NCI-H524 treated with DMSO at 0.1 percent for 48 hours (cell line): Measurements from ENCODE around the gene KRT17.
"Not testable (repeated sequence)": the region's sequence is repeated elsewhere in the genome, so short reads cannot be mapped to it uniquely, and the experiment has no call there.

Source experiments
- DNase-seq: peaks from one replicate; lab custom pipeline; 2025; lab: John Stamatoyannopoulos, UW

The KRT17 gene

GRCh38 chr17:41593306-41593981 lies 30.9 kb downstream of the KRT17 start:
- DNase-seq, result no peak

GRCh38 chr17:41592601-41593305 lies 31.6 kb downstream of the KRT17 start:
- no peak for DNase-seq

- DNase-seq, result no peak
Observed at GRCh38 chr17:41589301-41589700, 35.1 kb downstream of the KRT17 start.

- no peak for DNase-seq
Observed at GRCh38 chr17:41588126-41588810, 36.1 kb downstream of the KRT17 start.

GRCh38 chr17:41586863-41587495 lies 37.4 kb downstream of the KRT17 start, which contains the start of gene KRT14:
Gene KRT14 (minus strand): TSS chr17:41586895. CDS start chr17:41586834, 61 bp downstream.
- no peak for DNase-seq

GRCh38 chr17:41585301-41586056 lies 38.9 kb downstream of the KRT17 start:
- no peak for DNase-seq

GRCh38 chr17:41584331-41584927 lies 39.9 kb downstream of the KRT17 start:
- not testable (repeated sequence) for DNase-seq

- DNase-seq, result no peak
Observed at GRCh38 chr17:41583137-41584127, 40.9 kb downstream of the KRT17 start.

- DNase-seq, result not testable (repeated sequence)
Observed at GRCh38 chr17:41582061-41582968, 42.1 kb downstream of the KRT17 start.

- DNase-seq, result no peak
Observed at GRCh38 chr17:41581366-41582060, 42.9 kb downstream of the KRT17 start.

GRCh38 chr17:41580687-41581365 lies 43.5 kb downstream of the KRT17 start:
- DNase-seq, result no peak

- DNase-seq, result no peak
Observed at GRCh38 chr17:41580244-41580575, 44.2 kb downstream of the KRT17 start.

- no peak for DNase-seq
Observed at GRCh38 chr17:41579484-41580243, 44.7 kb downstream of the KRT17 start.

GRCh38 chr17:41578971-41579370 lies 45.4 kb downstream of the KRT17 start:
- no peak for DNase-seq

GRCh38 chr17:41578538-41578937 lies 45.8 kb downstream of the KRT17 start:
- DNase-seq, result no peak

- DNase-seq, result not testable (repeated sequence)
Observed at GRCh38 chr17:41576740-41577139, 47.6 kb downstream of the KRT17 start.

- DNase-seq, result no peak
Observed at GRCh38 chr17:41575336-41575735, 49.0 kb downstream of the KRT17 start.
